Mesodermal cell (in vitro differentiated cells): ENCODE measurements around the gene COQ8A.

Source experiments
- H3K27ac ChIP-seq: 2 replicates; pipeline ENCODE4 v1.7.0; 2013; ENCODE audit warnings: mild to moderate bottlenecking, low read depth, low read length, moderate library complexity; ENCODE audit not compliant: severe bottlenecking
- H3K36me3 ChIP-seq: 2 replicates; pipeline ENCODE4 v1.7.1; 2013; ENCODE audit warnings: mild to moderate bottlenecking, low read length, moderate library complexity; ENCODE audit not compliant: control insufficient read depth, insufficient read depth
- H3K4me1 ChIP-seq: one replicate; pipeline ENCODE4 v1.7.1; 2013; ENCODE audit warnings: mild to moderate bottlenecking, low read length; ENCODE audit not compliant: insufficient read depth, control insufficient read depth, poor library complexity, severe bottlenecking
- H3K4me3 ChIP-seq: 2 replicates; pipeline ENCODE4 v1.7.0; 2013; ENCODE audit warnings: low read length, control low read depth, mild to moderate bottlenecking; ENCODE audit not compliant: insufficient read depth, poor library complexity, severe bottlenecking; ENCODE audit errors: extremely low read depth
- H3K9me3 ChIP-seq: 2 replicates; pipeline ENCODE4 v1.7.1; 2013; ENCODE audit warnings: mild to moderate bottlenecking, low read length, moderate library complexity; ENCODE audit not compliant: control insufficient read depth
- WGBS, 2 experiments: methylation state at CpG; one replicate each; pipeline ENCODE4 v1.1.5; 2013; ENCODE audit warnings: missing lambda C conversion rate in 2 of 2; ENCODE audit not compliant: insufficient coverage in 2 of 2; 5-methylcytosine and 5-hydroxymethylcytosine counted together

The COQ8A gene

GRCh38 chr1:226980122-226980560 is 40.0 kb downstream of the COQ8A start:
- Histone ChIP-seq H3K27ac (no peak overlapping the region), H3K4me1 (no peaks in the 10 kb centered on the region), H3K36me3 (no peaks in the 10 kb centered on the region), H3K9me3 (no peaks in the 10 kb centered on the region), H3K4me3 (no peak overlapping the region)
- WGBS, 2 experiments = 95 to 96% methylated on average over 4 of the region's 4 CpGs

GRCh38 chr1:226980565-226981385 is 40.7 kb downstream of the COQ8A start:
- no peaks in the 10 kb centered on the region for H3K36me3 ChIP-seq
- no peak overlapping the region for H3K27ac ChIP-seq
- H3K9me3 ChIP-seq = no peaks in the 10 kb centered on the region
- no peak overlapping the region for H3K4me3 ChIP-seq
- H3K4me1 ChIP-seq = no peaks in the 10 kb centered on the region
- WGBS, 2 experiments = 91 to 95% methylated on average over 21 to 23 of the region's 26 CpGs

- H3K9me3 ChIP-seq = no peaks in the 10 kb centered on the region
- peaks cover under 1% of the 10 kb centered on the region for H3K36me3 ChIP-seq
- no peak overlapping the region for H3K4me3 ChIP-seq
- WGBS, 2 experiments = 89 to 99% methylated on average over 11 of the region's 12 CpGs
- no peak overlapping the region for H3K27ac ChIP-seq
- H3K4me1 ChIP-seq = no peaks in the 10 kb centered on the region
Observed at GRCh38 chr1:226981386-226981817, 41.3 kb downstream of the COQ8A start.

GRCh38 chr1:226981838-226982237 is 41.7 kb downstream of the COQ8A start:
- H3K9me3 ChIP-seq = no peaks in the 10 kb centered on the region
- no peaks in the 10 kb centered on the region for H3K4me1 ChIP-seq
- H3K4me3 ChIP-seq = no peak overlapping the region
- WGBS, 2 experiments = 94 to 98% methylated on average over 13 to 17 of the region's 18 CpGs
- H3K36me3 ChIP-seq = peaks cover 5% of the 10 kb centered on the region
- H3K27ac ChIP-seq = no peak overlapping the region

- no peaks in the 10 kb centered on the region for H3K4me1 ChIP-seq
- WGBS, 2 experiments = 93 to 98% methylated on average over 25 to 31 of the region's 31 CpGs
- H3K9me3 ChIP-seq = no peaks in the 10 kb centered on the region
- no peak overlapping the region for H3K27ac ChIP-seq
- H3K36me3 ChIP-seq = peaks cover 13% of the 10 kb centered on the region
- H3K4me3 ChIP-seq = no peak overlapping the region
Observed at GRCh38 chr1:226982451-226983177, 42.5 kb downstream of the COQ8A start.

- H3K4me1 ChIP-seq = no peaks in the 10 kb centered on the region
- H3K4me3 ChIP-seq = no peak overlapping the region
- H3K9me3 ChIP-seq = no peaks in the 10 kb centered on the region
- H3K27ac ChIP-seq = no peak overlapping the region
- 94 to 98% methylated on average over 10 to 13 of the region's 18 CpGs for WGBS, 2 experiments
- peaks cover 16% of the 10 kb centered on the region for H3K36me3 ChIP-seq
Observed at GRCh38 chr1:226983247-226983991, 43.3 kb downstream of the COQ8A start.

GRCh38 chr1:226983992-226984364 is 43.9 kb downstream of the COQ8A start:
- Histone ChIP-seq H3K36me3 (peaks cover 16% of the 10 kb centered on the region), H3K9me3 (no peaks in the 10 kb centered on the region), H3K4me3 (no peak overlapping the region), H3K27ac (no peak overlapping the region), H3K4me1 (no peaks in the 10 kb centered on the region)
- 73 to 88% methylated on average over 3 of the region's 5 CpGs for WGBS, 2 experiments

GRCh38 chr1:226984521-226985238 is 44.6 kb downstream of the COQ8A start:
- WGBS, 2 experiments = 91 to 96% methylated on average over 10 to 17 of the region's 18 CpGs
- H3K36me3 ChIP-seq = peaks cover 17% of the 10 kb centered on the region
- H3K4me1 ChIP-seq = no peaks in the 10 kb centered on the region
- no peak overlapping the region for H3K4me3 ChIP-seq
- H3K27ac ChIP-seq = no peak overlapping the region
- H3K9me3 ChIP-seq = no peaks in the 10 kb centered on the region

- WGBS, 2 experiments = 86 to 95% methylated on average over 18 to 19 of the region's 20 CpGs
- H3K4me1 ChIP-seq = no peaks in the 10 kb centered on the region
- no peak overlapping the region for H3K4me3 ChIP-seq
- H3K36me3 ChIP-seq = peaks cover 22% of the 10 kb centered on the region
- H3K27ac ChIP-seq = peak overlapping the region; percentile 5
- no peaks in the 10 kb centered on the region for H3K9me3 ChIP-seq
Observed at GRCh38 chr1:226985239-226985838, 45.2 kb downstream of the COQ8A start.
